Left ventricle myocardium inferior (tissue), 1 donor: ENCODE results near the gene RET. TPM values are rescaled to one million over a fixed set of nuclear protein-coding genes. Genes with fewer than 3 reads are reported as not detected.

Experiments
- DNase-seq: peaks from one replicate; pipeline ENCODE4 v3.0.0-alpha.2; 2020
- H3K27ac ChIP-seq: fragments of 200-600 bp; replicated peaks from 2 replicates; pipeline ENCODE4 v1.8.0; 2021
- H3K27me3 ChIP-seq: fragments of 200-600 bp; 2 replicates; pipeline ENCODE4 v1.8.0; 2021; ENCODE audit warnings: low read depth
- H3K36me3 ChIP-seq: fragments of 200-600 bp; 2 replicates; pipeline ENCODE4 v1.8.0; 2021
- H3K4me1 ChIP-seq: fragments of 200-600 bp; 2 replicates; pipeline ENCODE4 v1.8.0; 2021
- H3K4me3 ChIP-seq: fragments of 200-600 bp; 2 replicates; pipeline ENCODE4 v1.8.0; 2021; ENCODE audit warnings: mild to moderate bottlenecking, moderate library complexity
- H3K9me3 ChIP-seq: fragments of 200-600 bp; replicated peaks from 2 replicates; pipeline ENCODE4 v1.8.0; 2021
- intact Hi-C: fragments of 100-400 bp; cut with micrococcal nuclease; formaldehyde crosslinking; loops from one replicate; pipeline ENCODE4 v1.11.0; 2022
- total RNA-seq: library from RNA; stranded (reverse); fragmentation: NEBNext Ultra II Directional; extraction: Animal tissue kit (Norgen Biotek cat#: 25700); gene quantifications from one replicate; pipeline ENCODE4 v1.2.1, GENCODE V29; 2021
- TF ChIP-seq, protein P1 (sequence below): fragments of 200-600 bp; IDR thresholded peaks from 2 replicates; pipeline ENCODE4 v1.8.0; 2021; ENCODE audit warnings: antibody characterized with exemption, mild to moderate bottlenecking, borderline replicate concordance
- donor health status: DM: no; HTN: yes; CAD: no; lungs with severe emphysema.

Gene RET
- total RNA-seq, 1 donor from 2014 or later: 0.60 TPM

DNA sequence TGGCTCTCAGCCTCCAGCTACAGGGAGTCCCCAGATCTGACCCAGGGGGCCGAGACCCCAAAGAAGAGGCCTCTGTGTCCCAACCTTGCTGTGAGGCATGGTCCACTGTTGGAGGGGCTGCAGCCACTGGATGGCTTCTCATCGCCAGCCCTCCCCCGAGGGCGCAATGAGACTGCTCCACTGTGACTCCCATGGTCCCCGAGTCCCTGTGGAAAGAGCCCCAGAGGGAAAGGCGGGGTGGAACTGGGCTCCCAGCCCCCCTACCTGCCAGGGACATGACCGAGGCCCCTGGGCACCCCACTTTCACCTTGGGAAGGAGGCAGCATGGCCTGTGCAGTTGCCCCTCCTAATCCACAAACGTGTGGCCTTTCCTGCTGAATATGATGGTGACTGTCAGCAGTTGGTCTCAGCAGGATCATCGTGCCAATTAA lies 33.5 kb upstream of the RET start:
- no peak overlapping the region for H3K27ac ChIP-seq
- H3K4me3 ChIP-seq: no peak overlapping the region
- H3K4me1 ChIP-seq: no peaks in the 10 kb centered on the region
- no peaks in the 10 kb centered on the region for H3K9me3 ChIP-seq
- TF ChIP-seq, protein P1, sequence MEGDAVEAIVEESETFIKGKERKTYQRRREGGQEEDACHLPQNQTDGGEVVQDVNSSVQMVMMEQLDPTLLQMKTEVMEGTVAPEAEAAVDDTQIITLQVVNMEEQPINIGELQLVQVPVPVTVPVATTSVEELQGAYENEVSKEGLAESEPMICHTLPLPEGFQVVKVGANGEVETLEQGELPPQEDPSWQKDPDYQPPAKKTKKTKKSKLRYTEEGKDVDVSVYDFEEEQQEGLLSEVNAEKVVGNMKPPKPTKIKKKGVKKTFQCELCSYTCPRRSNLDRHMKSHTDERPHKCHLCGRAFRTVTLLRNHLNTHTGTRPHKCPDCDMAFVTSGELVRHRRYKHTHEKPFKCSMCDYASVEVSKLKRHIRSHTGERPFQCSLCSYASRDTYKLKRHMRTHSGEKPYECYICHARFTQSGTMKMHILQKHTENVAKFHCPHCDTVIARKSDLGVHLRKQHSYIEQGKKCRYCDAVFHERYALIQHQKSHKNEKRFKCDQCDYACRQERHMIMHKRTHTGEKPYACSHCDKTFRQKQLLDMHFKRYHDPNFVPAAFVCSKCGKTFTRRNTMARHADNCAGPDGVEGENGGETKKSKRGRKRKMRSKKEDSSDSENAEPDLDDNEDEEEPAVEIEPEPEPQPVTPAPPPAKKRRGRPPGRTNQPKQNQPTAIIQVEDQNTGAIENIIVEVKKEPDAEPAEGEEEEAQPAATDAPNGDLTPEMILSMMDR: no peak
- no peak for DNase-seq
- peaks cover 12% of the 10 kb centered on the region for H3K27me3 ChIP-seq
- intact Hi-C loops: no loop called here
- no peaks in the 10 kb centered on the region for H3K36me3 ChIP-seq

DNA sequence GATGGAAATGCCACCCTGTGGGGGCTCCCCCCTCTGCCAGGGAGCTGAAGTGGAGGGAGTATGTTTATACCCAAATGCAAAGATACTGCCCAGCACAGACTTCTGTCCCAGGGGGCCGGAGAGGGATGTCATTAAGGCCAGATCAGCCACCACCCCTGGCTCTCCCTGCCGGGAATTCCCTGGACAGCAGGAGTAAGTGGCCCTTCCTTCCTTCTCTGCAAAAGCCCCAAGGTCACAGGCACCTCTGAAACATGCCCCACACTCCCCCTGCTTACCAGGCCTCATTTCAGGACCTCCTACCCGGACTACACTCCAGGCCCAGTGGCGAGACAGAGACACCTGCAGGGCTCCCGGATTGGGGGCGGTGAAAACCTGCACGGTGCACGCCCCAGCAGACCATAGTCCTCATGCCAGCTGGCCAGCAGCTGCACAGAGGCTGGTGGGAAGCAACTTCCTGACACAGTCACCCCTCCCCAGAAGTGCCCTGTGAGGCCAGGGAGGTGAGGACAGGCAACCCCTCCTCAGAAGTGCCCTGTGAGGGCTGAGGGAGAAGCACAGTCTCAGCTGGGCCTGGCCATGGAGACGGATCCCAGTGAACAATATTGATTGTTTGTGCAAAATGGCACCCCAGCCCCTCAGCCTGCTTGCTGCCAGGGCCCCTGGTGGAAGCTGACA lies 33.0 kb upstream of the RET start:
- no peak overlapping the region for H3K4me3 ChIP-seq
- no peaks in the 10 kb centered on the region for H3K36me3 ChIP-seq
- no peak overlapping the region for H3K27ac ChIP-seq
- no peak for DNase-seq
- intact Hi-C loops: no loop called here
- peaks cover 18% of the 10 kb centered on the region for H3K27me3 ChIP-seq
- no peaks in the 10 kb centered on the region for H3K4me1 ChIP-seq
- TF ChIP-seq, protein P1: no peak
- H3K9me3 ChIP-seq: no peaks in the 10 kb centered on the region

DNA sequence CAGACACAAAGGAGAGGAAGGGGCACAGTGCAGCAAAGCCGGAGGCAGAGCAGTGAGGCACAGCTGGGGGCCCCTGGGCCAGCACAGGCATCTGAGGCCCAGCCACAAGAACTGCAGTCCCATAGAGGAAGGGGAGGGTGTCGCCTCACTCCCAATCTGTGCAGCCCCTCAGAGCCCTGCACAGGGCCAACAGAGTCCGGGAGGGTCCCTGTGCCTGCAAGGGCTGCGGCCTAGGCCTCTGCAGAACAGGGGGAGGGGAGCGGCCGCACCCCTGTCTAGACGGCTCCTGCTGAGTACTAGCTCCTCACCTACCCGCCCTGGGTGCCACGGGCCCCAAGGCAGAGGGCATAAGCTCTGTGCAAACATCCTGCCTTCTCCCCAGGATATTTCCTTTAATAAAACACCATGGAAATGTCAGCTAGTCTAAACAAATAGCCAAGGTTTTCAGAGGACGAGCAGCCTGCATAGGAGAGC lies 32.4 kb upstream of the RET start:
- intact Hi-C loops: no loop called here
- Histone ChIP-seq H3K4me1 (no peaks in the 10 kb centered on the region), H3K9me3 (no peaks in the 10 kb centered on the region), H3K4me3 (no peak overlapping the region), H3K36me3 (no peaks in the 10 kb centered on the region), H3K27me3 (peaks cover 23% of the 10 kb centered on the region), H3K27ac (no peak overlapping the region)
- peak; percentile 2 for DNase-seq
- TF ChIP-seq, protein P1: no peak

DNA sequence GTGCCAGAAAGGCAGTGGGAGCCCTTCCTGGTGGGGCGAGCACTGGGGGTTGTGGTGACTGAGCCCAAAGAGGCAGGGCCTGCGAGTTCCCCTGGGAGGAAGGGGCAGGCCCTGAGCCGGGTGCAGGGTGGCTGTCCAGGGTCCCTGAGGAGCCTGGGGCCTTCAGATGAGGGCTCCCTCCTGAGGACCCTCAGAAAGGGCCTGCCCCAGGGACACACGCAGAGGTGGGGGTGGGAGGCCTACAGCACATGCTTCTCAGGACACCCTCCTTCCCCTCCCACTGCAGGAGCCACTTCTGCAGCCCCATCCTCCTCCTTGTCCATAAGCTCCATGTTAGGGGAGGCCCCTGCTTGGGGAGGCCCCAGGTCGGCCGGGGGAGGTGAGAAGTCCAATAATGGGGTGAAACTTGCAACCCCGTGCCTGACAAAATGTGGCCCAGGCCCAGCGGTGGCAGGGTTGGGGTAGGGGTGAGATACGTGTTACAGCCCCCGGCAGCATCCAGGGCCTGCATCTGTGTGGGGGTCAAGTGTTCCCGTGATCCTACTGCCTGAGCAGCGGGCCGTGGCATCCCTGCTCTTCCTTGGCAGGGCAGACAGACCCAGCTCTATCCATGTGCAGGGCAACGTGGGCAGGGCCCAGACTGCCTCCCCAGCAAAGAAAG lies 31.8 kb upstream of the RET start:
- Histone ChIP-seq H3K9me3 (no peaks in the 10 kb centered on the region), H3K4me3 (no peak overlapping the region), H3K27me3 (peaks cover 26% of the 10 kb centered on the region), H3K27ac (no peak overlapping the region), H3K36me3 (no peaks in the 10 kb centered on the region), H3K4me1 (no peaks in the 10 kb centered on the region)
- peak; percentile 3 for DNase-seq
- intact Hi-C loops: no loop called here
- TF ChIP-seq, protein P1: no peak

DNA sequence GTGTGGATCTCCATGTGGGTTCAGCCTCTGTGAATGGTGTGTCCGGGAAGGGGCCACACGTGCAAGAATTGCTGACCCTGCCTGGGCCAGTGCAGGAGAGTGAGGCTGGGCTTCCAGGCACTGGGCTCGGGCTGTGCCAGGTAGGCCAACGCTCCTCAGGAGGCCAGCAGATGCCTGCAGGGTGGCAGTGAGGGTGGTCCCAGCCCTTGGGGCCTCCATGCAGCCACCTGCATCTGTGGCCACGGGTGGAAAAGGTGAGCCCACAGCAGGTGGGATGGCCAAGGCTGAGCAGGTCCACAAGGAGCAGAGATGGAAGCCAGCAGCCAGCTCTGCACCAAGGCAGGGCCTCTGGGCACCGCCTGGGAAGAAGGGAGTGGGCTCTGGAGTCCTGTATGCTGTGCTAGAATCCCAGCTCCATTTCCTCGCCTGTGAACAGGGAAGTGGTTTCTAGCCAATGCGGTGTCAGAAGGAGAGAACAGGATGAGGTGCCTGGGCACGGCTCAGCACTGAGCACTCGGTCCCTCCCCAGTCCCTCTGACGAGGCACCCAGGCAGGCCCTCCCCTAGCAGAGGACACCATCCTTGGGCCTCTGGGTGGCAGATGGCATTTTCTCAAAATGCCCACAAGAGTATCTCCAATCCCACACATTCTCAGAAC lies 31.1 kb upstream of the RET start:
- peaks cover 26% of the 10 kb centered on the region for H3K27me3 ChIP-seq
- H3K27ac ChIP-seq: no peak overlapping the region
- no peak overlapping the region for H3K4me3 ChIP-seq
- H3K36me3 ChIP-seq: no peaks in the 10 kb centered on the region
- peak; percentile 5 for DNase-seq
- intact Hi-C loops: no loop called here
- no peaks in the 10 kb centered on the region for H3K9me3 ChIP-seq
- no peaks in the 10 kb centered on the region for H3K4me1 ChIP-seq
- TF ChIP-seq, protein P1: no peak
